ENCODE results near the gene LSAMP. TPM values are rescaled to one million over a fixed set of nuclear protein-coding genes. Genes with fewer than 3 reads are reported as not detected.

LSAMP gene
- total RNA-seq, 1 donor = 3.3 TPM

GRCh38 chr3:116037954-116038911 lies 407.1 kb downstream of the LSAMP start:
- H3K4me3 ChIP-seq (ENCODE audit: insufficient read depth, low read length) = no peak overlapping the region
- H3K79me2 ChIP-seq (ENCODE audit: insufficient read depth, low read length) = no peaks in the 10 kb centered on the region
- H3K9me3 ChIP-seq (ENCODE audit: low read depth, low read length) = no peaks in the 10 kb centered on the region
- TF ChIP-seq, protein P1, sequence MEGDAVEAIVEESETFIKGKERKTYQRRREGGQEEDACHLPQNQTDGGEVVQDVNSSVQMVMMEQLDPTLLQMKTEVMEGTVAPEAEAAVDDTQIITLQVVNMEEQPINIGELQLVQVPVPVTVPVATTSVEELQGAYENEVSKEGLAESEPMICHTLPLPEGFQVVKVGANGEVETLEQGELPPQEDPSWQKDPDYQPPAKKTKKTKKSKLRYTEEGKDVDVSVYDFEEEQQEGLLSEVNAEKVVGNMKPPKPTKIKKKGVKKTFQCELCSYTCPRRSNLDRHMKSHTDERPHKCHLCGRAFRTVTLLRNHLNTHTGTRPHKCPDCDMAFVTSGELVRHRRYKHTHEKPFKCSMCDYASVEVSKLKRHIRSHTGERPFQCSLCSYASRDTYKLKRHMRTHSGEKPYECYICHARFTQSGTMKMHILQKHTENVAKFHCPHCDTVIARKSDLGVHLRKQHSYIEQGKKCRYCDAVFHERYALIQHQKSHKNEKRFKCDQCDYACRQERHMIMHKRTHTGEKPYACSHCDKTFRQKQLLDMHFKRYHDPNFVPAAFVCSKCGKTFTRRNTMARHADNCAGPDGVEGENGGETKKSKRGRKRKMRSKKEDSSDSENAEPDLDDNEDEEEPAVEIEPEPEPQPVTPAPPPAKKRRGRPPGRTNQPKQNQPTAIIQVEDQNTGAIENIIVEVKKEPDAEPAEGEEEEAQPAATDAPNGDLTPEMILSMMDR (IDR thresholded peaks at IDR 0.05; ENCODE audit: extremely low read depth, low read depth, low read length) = no peak
- H4K20me1 ChIP-seq (ENCODE audit: insufficient read depth, low read length) = no peaks in the 10 kb centered on the region
- DNase-seq (ENCODE audit: insufficient read length, low spot score, missing footprints) = no peak
- no peaks in the 10 kb centered on the region for H3K4me1 ChIP-seq (ENCODE audit: insufficient read depth, low read length)
- no peak overlapping the region for H3K27ac ChIP-seq (ENCODE audit: low read depth, low read length)
- no peak overlapping the region for H3K4me2 ChIP-seq (ENCODE audit: insufficient read depth, low read length)
- H2AFZ ChIP-seq (ENCODE audit: low read length) = no peak overlapping the region
- H3K27me3 ChIP-seq (ENCODE audit: insufficient read depth, low read length) = no peaks in the 10 kb centered on the region
- H3K36me3 ChIP-seq (ENCODE audit: insufficient read depth, low read length) = no peaks in the 10 kb centered on the region

DNA sequence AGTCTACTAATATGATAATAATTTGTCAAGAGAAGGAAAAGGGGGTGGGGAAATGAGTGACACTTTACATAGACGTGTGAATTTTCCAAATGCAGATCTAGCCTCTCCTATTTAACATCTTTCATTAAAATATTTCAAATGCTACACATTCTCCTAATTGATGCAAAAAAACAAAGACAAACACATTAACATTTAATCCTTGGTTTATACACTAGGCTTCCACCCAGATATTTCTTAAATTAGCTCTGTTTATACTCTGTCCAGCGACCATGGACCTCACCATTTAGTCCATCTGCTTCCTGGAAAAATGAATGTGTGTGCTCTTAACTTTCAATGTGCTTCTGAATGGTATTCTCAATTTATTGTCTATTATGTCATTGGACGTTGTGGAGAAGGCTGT lies 409.9 kb downstream of the LSAMP start:
- H3K4me1 ChIP-seq (ENCODE audit: insufficient read depth, low read length) = no peaks in the 10 kb centered on the region
- no peaks in the 10 kb centered on the region for H3K27me3 ChIP-seq (ENCODE audit: insufficient read depth, low read length)
- H3K4me3 ChIP-seq (ENCODE audit: insufficient read depth, low read length) = no peak overlapping the region
- H3K36me3 ChIP-seq (ENCODE audit: insufficient read depth, low read length) = no peaks in the 10 kb centered on the region
- TF ChIP-seq, protein P1 (IDR thresholded peaks at IDR 0.05; ENCODE audit: extremely low read depth, low read depth, low read length) = no peak
- no peak overlapping the region for H3K27ac ChIP-seq (ENCODE audit: low read depth, low read length)
- H3K9me3 ChIP-seq (ENCODE audit: low read depth, low read length) = no peaks in the 10 kb centered on the region
- no peak for DNase-seq (ENCODE audit: insufficient read length, low spot score, missing footprints)
- no peaks in the 10 kb centered on the region for H4K20me1 ChIP-seq (ENCODE audit: insufficient read depth, low read length)
- H2AFZ ChIP-seq (ENCODE audit: low read length) = no peak overlapping the region
- H3K79me2 ChIP-seq (ENCODE audit: insufficient read depth, low read length) = no peaks in the 10 kb centered on the region
- H3K4me2 ChIP-seq (ENCODE audit: insufficient read depth, low read length) = no peak overlapping the region

DNA sequence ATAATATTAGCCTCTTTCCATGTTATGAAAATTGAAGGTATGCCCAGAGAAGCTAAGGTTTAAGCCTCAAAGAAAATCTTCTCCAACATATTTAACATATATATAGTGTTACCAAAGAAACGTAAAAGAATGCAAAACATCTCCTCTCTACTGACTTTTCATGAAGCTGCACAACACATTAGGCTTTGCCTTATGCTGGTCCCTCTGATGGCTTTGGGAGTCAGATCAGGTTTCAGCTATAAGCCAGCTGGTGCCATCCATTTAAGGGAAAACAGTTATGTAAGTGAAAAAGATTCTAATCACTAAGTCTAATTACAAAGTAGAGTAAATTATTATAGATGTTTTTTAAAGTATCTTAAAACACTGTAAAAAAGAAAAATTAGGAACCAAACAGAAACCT lies 410.5 kb downstream of the LSAMP start:
- Histone ChIP-seq H3K4me2 (ENCODE audit: insufficient read depth, low read length) (no peak overlapping the region), H3K4me3 (ENCODE audit: insufficient read depth, low read length) (no peak overlapping the region), H3K4me1 (ENCODE audit: insufficient read depth, low read length) (no peaks in the 10 kb centered on the region), H3K27ac (ENCODE audit: low read depth, low read length) (no peak overlapping the region), H3K9me3 (ENCODE audit: low read depth, low read length) (no peaks in the 10 kb centered on the region), H3K36me3 (ENCODE audit: insufficient read depth, low read length) (no peaks in the 10 kb centered on the region), H4K20me1 (ENCODE audit: insufficient read depth, low read length) (no peaks in the 10 kb centered on the region), H3K27me3 (ENCODE audit: insufficient read depth, low read length) (no peaks in the 10 kb centered on the region), H3K79me2 (ENCODE audit: insufficient read depth, low read length) (no peaks in the 10 kb centered on the region), H2AFZ (ENCODE audit: low read length) (no peak overlapping the region)
- no peak for DNase-seq (ENCODE audit: insufficient read length, low spot score, missing footprints)
- TF ChIP-seq, protein P1 (IDR thresholded peaks at IDR 0.05; ENCODE audit: extremely low read depth, low read depth, low read length) = no peak

DNA sequence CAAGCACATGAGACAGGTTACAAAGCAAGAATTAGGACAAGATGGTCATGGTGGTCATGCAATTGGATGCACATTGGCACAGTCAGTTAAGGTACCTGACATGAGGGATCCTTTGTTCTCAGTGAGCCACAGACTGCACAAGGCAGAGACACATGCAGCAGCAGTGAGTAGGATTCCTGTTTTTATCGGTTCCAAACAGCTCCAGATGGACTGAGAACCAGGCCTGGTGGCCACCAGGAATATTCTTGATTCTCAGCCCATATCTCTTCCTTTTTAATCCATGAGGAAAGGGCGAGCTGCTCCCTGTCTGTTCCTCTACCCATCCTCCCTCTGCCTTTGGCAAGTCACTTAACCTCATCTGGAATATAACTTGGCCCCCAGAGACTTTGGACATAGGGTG lies 411.2 kb downstream of the LSAMP start:
- no peak overlapping the region for H3K4me2 ChIP-seq (ENCODE audit: insufficient read depth, low read length)
- TF ChIP-seq, protein P1 (IDR thresholded peaks at IDR 0.05; ENCODE audit: extremely low read depth, low read depth, low read length) = no peak
- no peak overlapping the region for H3K4me3 ChIP-seq (ENCODE audit: insufficient read depth, low read length)
- H3K27ac ChIP-seq (ENCODE audit: low read depth, low read length) = no peak overlapping the region
- no peaks in the 10 kb centered on the region for H3K27me3 ChIP-seq (ENCODE audit: insufficient read depth, low read length)
- no peaks in the 10 kb centered on the region for H3K79me2 ChIP-seq (ENCODE audit: insufficient read depth, low read length)
- DNase-seq (ENCODE audit: insufficient read length, low spot score, missing footprints) = no peak
- no peaks in the 10 kb centered on the region for H4K20me1 ChIP-seq (ENCODE audit: insufficient read depth, low read length)
- no peaks in the 10 kb centered on the region for H3K4me1 ChIP-seq (ENCODE audit: insufficient read depth, low read length)
- H3K36me3 ChIP-seq (ENCODE audit: insufficient read depth, low read length) = no peaks in the 10 kb centered on the region
- no peak overlapping the region for H2AFZ ChIP-seq (ENCODE audit: low read length)
- no peaks in the 10 kb centered on the region for H3K9me3 ChIP-seq (ENCODE audit: low read depth, low read length)

All from osteoblast (primary cell).